Body of pancreas (tissue), 4 donors: ENCODE results near the gene FIGLA.

Experiments used
- POLR2A ChIP-seq, 3 donors: fragments of 450-650 bp; IDR thresholded peaks; one replicate each; pipeline ENCODE4 v1.6.1; 2016; ENCODE audit warnings: antibody characterized with exemption in 3 of 3, mild to moderate bottlenecking in 2 of 3
- TF ChIP-seq, protein P1 (sequence below), 7 experiments: fragments of 450-650 bp in 4 of 7; fragments of 200-600 bp in 3 of 7; sonication (generic) in 3 of 7; IDR thresholded peaks; one replicate each; pipeline ENCODE4 v1.5.1; 2016 to 2019; ENCODE audit warnings: antibody characterized with exemption in 7 of 7

DNA sequence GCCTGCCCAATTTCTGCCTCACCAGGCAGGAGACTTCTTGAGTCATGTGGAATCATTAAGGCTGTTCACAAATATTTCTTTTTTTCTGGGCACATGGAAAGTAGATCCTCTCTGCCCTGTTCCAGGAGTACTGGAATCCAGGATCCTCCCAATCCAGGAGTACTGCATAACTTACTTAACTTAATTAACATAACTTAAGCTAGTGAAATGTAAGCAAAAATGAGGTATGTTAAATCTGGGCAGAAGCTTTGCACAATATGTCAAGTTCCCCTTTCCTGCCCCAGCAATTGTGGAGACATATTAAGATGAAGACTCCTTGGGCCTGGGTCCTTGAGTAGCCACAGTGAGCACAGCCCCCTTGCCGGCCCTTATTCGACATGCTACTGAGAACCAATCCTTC, 41.9 kb upstream of the FIGLA start:
- TF ChIP-seq, protein P1, sequence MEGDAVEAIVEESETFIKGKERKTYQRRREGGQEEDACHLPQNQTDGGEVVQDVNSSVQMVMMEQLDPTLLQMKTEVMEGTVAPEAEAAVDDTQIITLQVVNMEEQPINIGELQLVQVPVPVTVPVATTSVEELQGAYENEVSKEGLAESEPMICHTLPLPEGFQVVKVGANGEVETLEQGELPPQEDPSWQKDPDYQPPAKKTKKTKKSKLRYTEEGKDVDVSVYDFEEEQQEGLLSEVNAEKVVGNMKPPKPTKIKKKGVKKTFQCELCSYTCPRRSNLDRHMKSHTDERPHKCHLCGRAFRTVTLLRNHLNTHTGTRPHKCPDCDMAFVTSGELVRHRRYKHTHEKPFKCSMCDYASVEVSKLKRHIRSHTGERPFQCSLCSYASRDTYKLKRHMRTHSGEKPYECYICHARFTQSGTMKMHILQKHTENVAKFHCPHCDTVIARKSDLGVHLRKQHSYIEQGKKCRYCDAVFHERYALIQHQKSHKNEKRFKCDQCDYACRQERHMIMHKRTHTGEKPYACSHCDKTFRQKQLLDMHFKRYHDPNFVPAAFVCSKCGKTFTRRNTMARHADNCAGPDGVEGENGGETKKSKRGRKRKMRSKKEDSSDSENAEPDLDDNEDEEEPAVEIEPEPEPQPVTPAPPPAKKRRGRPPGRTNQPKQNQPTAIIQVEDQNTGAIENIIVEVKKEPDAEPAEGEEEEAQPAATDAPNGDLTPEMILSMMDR (IDR thresholded peaks at IDR 0.05) = no peak
- TF ChIP-seq POLR2A (IDR thresholded peaks at IDR 0.05) = no peak
